Natural killer cell (primary cell): ENCODE measurements around the gene PHAF1. TPM values are rescaled to one million over a fixed set of nuclear protein-coding genes. Genes with fewer than 3 reads are reported as not detected.

Source experiments
- ATAC-seq, 3 donors: fragments of 150-1000 bp in 2 of 3; fragments of 200-7000 bp in 1 of 3; cut with Tn5 transposase; 1 replicate in 1 of 3; 2 replicates in 2 of 3; pipeline ENCODE4 v1.10.0; 2021; ENCODE audit warnings: mild to moderate bottlenecking in 2 of 3, moderate library complexity in 2 of 3
- DNase-seq, 2 donors: peaks; one replicate each; pipeline versions ENCODE4 v3.0.0 to v3.0.0-alpha.2; 2013 to 2021; ENCODE audit warnings: mixed read lengths in 1 of 2
- H3K27ac ChIP-seq: one replicate; pipeline ENCODE4 v1.5.1; 2013; ENCODE audit warnings: mild to moderate bottlenecking, low read length
- H3K27me3 ChIP-seq: one replicate; pipeline ENCODE4 v1.6.1; 2013; ENCODE audit warnings: low read length; ENCODE audit not compliant: control insufficient read depth, insufficient read depth
- H3K36me3 ChIP-seq: one replicate; pipeline ENCODE4 v1.6.1; 2013; ENCODE audit warnings: low read length; ENCODE audit not compliant: control insufficient read depth, insufficient read depth
- H3K4me1 ChIP-seq: one replicate; pipeline ENCODE4 v1.6.1; 2013; ENCODE audit warnings: low read length; ENCODE audit not compliant: control insufficient read depth, insufficient read depth
- H3K4me3 ChIP-seq: one replicate; pipeline ENCODE4 v1.5.1; 2013; ENCODE audit warnings: low read length
- H3K9me3 ChIP-seq: one replicate; pipeline ENCODE4 v1.6.1; 2013; ENCODE audit warnings: low read length; ENCODE audit not compliant: control insufficient read depth, insufficient read depth
- H3K27ac Mint-ChIP-seq, 2 donors: one replicate each; pipeline ENCODE4 v1.8.0; 2022; ENCODE audit warnings: mild to moderate bottlenecking in 2 of 2, mixed read lengths in 2 of 2, moderate library complexity in 1 of 2
- H3K27me3 Mint-ChIP-seq, 2 donors: one replicate each; pipeline ENCODE4 v1.8.0; 2022; ENCODE audit warnings: low read depth in 2 of 2, mixed read lengths in 2 of 2
- H3K36me3 Mint-ChIP-seq: one replicate; pipeline ENCODE4 v1.8.0; 2022; ENCODE audit warnings: mixed read lengths
- H3K4me1 Mint-ChIP-seq, 2 donors: one replicate each; pipeline ENCODE4 v1.8.0; 2022; ENCODE audit warnings: mixed read lengths in 2 of 2
- H3K4me3 Mint-ChIP-seq: one replicate; pipeline ENCODE4 v1.8.0; 2022; ENCODE audit warnings: mild to moderate bottlenecking, moderate library complexity, mixed read lengths
- H3K9me3 Mint-ChIP-seq, 2 donors: one replicate each; pipeline ENCODE4 v1.8.0; 2022; ENCODE audit warnings: mixed read lengths in 2 of 2
- CTCF ChIP-seq: fragments of 200-600 bp; IDR thresholded peaks from one replicate; pipeline ENCODE4 v1.8.0; 2022; ENCODE audit warnings: antibody characterized with exemption
- WGBS: methylation state at CpG from one replicate; pipeline ENCODE4 v1.1.7; 2013; ENCODE audit warnings: missing lambda C conversion rate; ENCODE audit not compliant: insufficient coverage; 5-methylcytosine and 5-hydroxymethylcytosine counted together
- intact Hi-C: fragments of 100-400 bp; cut with micrococcal nuclease; formaldehyde crosslinking; loops from one replicate; pipeline ENCODE4 v1.14.2; 2022
- total RNA-seq, 4 donors: library from RNA; stranded (reverse); fragments of 120-200 nt in 1 of 4; gene quantifications; one replicate each; pipeline versions ENCODE4 v1.2.3 to v1.2.4, GENCODE V29; 2013 to 2022

The PHAF1 gene
- total RNA-seq, 3 donors from 2014 or later (not counting 1 experiment from before 2014, with no cell fraction given), result 17.0 to 22.4 (median 22.0) TPM

- WGBS, result 84% methylated on average over 4 of the region's 4 CpGs
- no peaks in the 10 kb centered on the region for H3K9me3 Mint-ChIP-seq
- peaks cover 2% of the 10 kb centered on the region for H3K27me3 ChIP-seq
- peaks cover 17 to 32% of the 10 kb centered on the region in 2 donors for H3K4me1 Mint-ChIP-seq
- DNase-seq, result no peak
- ATAC-seq, result no peak
- H3K36me3 ChIP-seq, result no peaks in the 10 kb centered on the region
- no peak overlapping the region for H3K27ac ChIP-seq
- H3K9me3 ChIP-seq, result no peaks in the 10 kb centered on the region
- H3K36me3 Mint-ChIP-seq, result no peaks in the 10 kb centered on the region
- H3K4me1 ChIP-seq, result peaks cover 34% of the 10 kb centered on the region
- TF ChIP-seq CTCF, result no peak
- H3K27ac Mint-ChIP-seq, result no peak overlapping the region
- intact Hi-C loops, result no loop called here
- H3K4me3 Mint-ChIP-seq, result no peak overlapping the region
- H3K27me3 Mint-ChIP-seq, result peaks cover 0 to 5% of the 10 kb centered on the region in 2 donors
- H3K4me3 ChIP-seq, result no peak overlapping the region
These were observed 78.6 kb downstream of the PHAF1 start for GRCh38 chr16:67188323-67188722.

DNA sequence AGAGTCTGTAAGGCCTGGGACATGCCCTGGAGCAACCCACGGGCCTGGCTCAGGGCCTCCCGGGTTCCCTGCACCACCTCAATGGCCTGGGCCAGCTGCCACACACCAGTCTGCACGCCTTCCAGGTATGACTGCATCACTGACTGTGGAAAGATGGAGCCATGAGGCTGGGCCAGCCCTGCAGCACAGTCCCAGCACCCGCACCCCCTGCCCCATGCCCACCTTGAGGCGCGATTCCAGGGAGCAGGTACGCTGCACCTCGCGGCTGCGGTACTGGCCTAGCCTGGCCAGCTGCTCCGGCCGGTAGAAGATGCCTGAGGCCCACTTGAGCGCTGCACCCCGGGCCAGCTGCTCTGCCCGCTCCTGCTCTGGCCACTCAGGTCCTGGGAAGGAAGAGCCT, 79.1 kb downstream of the PHAF1 start:
- Mint-ChIP-seq H3K27ac (no peak overlapping the region), H3K4me1 (peaks cover 21 to 37% of the 10 kb centered on the region in 2 donors), H3K9me3 (no peaks in the 10 kb centered on the region), H3K4me3 (no peak overlapping the region), H3K36me3 (no peaks in the 10 kb centered on the region), H3K27me3 (peaks cover 0 to 5% of the 10 kb centered on the region in 2 donors)
- Histone ChIP-seq H3K27me3 (peaks cover 2% of the 10 kb centered on the region), H3K27ac (no peak overlapping the region), H3K9me3 (no peaks in the 10 kb centered on the region), H3K36me3 (no peaks in the 10 kb centered on the region), H3K4me1 (peaks cover 36% of the 10 kb centered on the region), H3K4me3 (no peak overlapping the region)
- intact Hi-C loops, result no loop called here
- 93% methylated on average over 15 of the region's 15 CpGs for WGBS
- ATAC-seq (no peak), DNase-seq (no peak)
- no peak for TF ChIP-seq CTCF

DNA sequence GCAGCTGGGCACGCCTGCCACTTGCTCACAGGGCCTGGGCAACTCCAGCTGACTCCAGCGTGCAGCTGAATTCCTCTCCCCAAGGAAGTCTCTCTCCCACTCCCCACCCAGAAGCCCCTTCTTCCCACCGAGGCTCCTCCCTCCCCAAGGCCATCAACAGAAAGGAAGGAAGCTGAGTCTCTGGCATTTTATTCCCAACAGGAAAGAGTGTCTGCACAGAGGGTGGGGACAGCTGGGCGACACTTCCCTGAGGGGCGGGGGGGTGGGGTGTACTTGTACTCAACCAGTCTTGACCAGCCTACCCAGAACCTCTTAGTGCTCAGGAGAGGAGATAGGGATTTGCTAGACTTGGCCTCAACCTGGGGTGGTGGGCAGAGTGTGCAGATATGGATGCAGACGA, 80.3 kb downstream of the PHAF1 start, which contains the start of gene EXOC3L1:
TSS of gene EXOC3L1 (minus strand) at position 96 of the 400 bp plus-strand sequence. CDS start 460 bp downstream, outside the sequence.
- Mint-ChIP-seq H3K27ac (no peak within 1 kb of the TSS), H3K27me3 (peaks cover 0 to 5% of the 10 kb centered on the region in 2 donors), H3K36me3 (no peaks in the 10 kb centered on the region), H3K4me3 (peak within 1 kb of the TSS; percentile 92), H3K4me1 (peaks cover 24 to 42% of the 10 kb centered on the region in 2 donors), H3K9me3 (no peaks in the 10 kb centered on the region)
- Histone ChIP-seq H3K4me1 (peaks cover 32% of the 10 kb centered on the region), H3K4me3 (no peak within 1 kb of the TSS), H3K27ac (no peak within 1 kb of the TSS), H3K9me3 (no peaks in the 10 kb centered on the region), H3K36me3 (peaks cover 9% of the 10 kb centered on the region), H3K27me3 (peaks cover 2% of the 10 kb centered on the region)
- no peak for TF ChIP-seq CTCF
- 69% methylated on average over 6 of the region's 6 CpGs for WGBS
- ATAC-seq (no peak), DNase-seq (no peak)
- intact Hi-C loops, result no loop called here
